Hepatocyte (in vitro differentiated cells): ENCODE data around the gene FLT1.

Experiments used
- CTCF ChIP-seq: fragments of 200-600 bp; sonication (generic); IDR thresholded peaks from 2 replicates; pipeline ENCODE4 v1.5.1; 2016; ENCODE audit warnings: antibody characterized with exemption, mild to moderate bottlenecking; ENCODE audit not compliant: poor library complexity
- EZH2 ChIP-seq: fragments of 200-600 bp; sonication (generic); IDR thresholded peaks from 2 replicates; pipeline ENCODE4 v1.6.1; 2016; ENCODE audit warnings: antibody characterized with exemption, mild to moderate bottlenecking, borderline replicate concordance
- EZH2phosphoT487 ChIP-seq: fragments of 200-600 bp; sonication (generic); IDR thresholded peaks from one replicate; pipeline ENCODE4 v1.6.1; 2018; ENCODE audit warnings: antibody characterized with exemption, mild to moderate bottlenecking, low read depth, moderate library complexity; ENCODE audit not compliant: unreplicated experiment, severe bottlenecking

GRCh38 chr13:28355046-28355821 is 139.7 kb downstream of the FLT1 start:
- TF ChIP-seq CTCF (no peak), EZH2 (no peak), EZH2phosphoT487 (no peak)
